Brain microvascular endothelial cell (primary cell): ENCODE data around the gene SOX18.
"Not testable (repeated sequence)": the region's sequence is repeated elsewhere in the genome, so short reads cannot be mapped to it uniquely, and the experiment has no call there.

Experiments used
- DNase-seq: peaks from one replicate; pipeline ENCODE4 v3.0.0-alpha.2; 2020
- H3K27ac ChIP-seq: fragments of 250-450 bp; sonication (Bioruptor Pico); 2 replicates; pipeline ENCODE4 v1.5.1; 2020; ENCODE audit warnings: mild to moderate bottlenecking, moderate library complexity
- H3K27me3 ChIP-seq: fragments of 250-450 bp; sonication (Bioruptor Pico); replicated peaks from 2 replicates; pipeline ENCODE4 v1.5.1; 2020; ENCODE audit warnings: mild to moderate bottlenecking
- H3K36me3 ChIP-seq: fragments of 250-450 bp; sonication (Bioruptor Pico); replicated peaks from 2 replicates; pipeline ENCODE4 v1.5.1; 2020; ENCODE audit warnings: mild to moderate bottlenecking
- H3K4me3 ChIP-seq: 2 replicates; pipeline ENCODE4 v1.5.1; 2011; ENCODE audit warnings: low read depth, mild to moderate bottlenecking, control low read depth, low read length, moderate library complexity
- in situ Hi-C: cut with HindIII; loops from 2 replicates; pipeline ENCODE4 v1.10.0; 2017; ENCODE audit warnings: low sequenced_read_pairs, low pct_ligation_motif_present
- TF ChIP-seq, protein P1 (sequence below): IDR thresholded peaks from 2 replicates; pipeline ENCODE4 v1.5.1; 2011; ENCODE audit warnings: low read depth, mild to moderate bottlenecking, moderate library complexity, low read length, control low read depth, inconsistent platforms; ENCODE audit errors: missing control alignments

The SOX18 gene

DNA sequence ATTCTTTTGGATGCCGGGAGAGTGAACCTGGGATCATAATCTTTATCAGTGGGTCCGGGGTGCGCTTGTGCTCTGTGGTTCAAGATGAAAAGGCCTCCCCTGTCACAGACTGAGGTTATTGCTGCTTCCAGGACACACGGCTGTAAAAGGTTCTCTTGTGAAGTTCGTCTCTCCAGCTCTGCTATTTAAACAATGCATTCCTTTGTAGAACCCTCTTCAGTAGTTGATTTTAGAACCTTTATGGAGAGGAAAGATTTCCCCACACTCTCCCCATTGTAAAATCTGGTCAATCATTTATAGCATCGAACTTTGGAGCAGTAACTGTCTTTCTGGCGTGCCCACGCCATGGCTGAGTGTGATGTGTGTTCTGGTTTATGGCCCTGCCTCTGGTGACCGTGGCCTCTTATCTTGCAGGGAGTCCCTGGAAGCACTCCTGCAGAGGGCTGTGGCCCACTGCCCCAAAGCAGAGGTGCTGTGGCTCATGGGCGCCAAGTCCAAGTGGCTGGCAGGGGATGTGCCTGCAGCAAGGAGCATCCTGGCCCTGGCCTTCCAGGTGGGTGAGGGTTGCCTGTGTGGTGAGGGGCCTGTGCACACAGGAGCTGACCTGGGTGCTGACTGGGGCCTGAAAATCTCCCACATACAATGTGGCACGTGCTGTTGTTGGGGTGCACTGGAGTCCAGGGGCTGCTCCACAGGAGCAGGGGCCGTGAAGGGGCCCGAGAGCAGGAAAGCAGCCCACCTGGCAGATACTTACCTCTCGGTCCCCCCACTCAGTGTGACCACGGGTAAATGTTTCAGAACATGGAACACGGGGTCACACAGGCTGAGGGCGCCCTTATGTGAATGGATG lies 25.1 kb downstream of the SOX18 start:
- peaks cover 65% of the 10 kb centered on the region for H3K36me3 ChIP-seq
- TF ChIP-seq, protein P1, sequence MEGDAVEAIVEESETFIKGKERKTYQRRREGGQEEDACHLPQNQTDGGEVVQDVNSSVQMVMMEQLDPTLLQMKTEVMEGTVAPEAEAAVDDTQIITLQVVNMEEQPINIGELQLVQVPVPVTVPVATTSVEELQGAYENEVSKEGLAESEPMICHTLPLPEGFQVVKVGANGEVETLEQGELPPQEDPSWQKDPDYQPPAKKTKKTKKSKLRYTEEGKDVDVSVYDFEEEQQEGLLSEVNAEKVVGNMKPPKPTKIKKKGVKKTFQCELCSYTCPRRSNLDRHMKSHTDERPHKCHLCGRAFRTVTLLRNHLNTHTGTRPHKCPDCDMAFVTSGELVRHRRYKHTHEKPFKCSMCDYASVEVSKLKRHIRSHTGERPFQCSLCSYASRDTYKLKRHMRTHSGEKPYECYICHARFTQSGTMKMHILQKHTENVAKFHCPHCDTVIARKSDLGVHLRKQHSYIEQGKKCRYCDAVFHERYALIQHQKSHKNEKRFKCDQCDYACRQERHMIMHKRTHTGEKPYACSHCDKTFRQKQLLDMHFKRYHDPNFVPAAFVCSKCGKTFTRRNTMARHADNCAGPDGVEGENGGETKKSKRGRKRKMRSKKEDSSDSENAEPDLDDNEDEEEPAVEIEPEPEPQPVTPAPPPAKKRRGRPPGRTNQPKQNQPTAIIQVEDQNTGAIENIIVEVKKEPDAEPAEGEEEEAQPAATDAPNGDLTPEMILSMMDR, result no peak
- no peak overlapping the region for H3K27ac ChIP-seq
- DNase-seq, result no peak
- H3K4me3 ChIP-seq, result no peak overlapping the region
- in situ Hi-C loops, result no loop called here
- no peaks in the 10 kb centered on the region for H3K27me3 ChIP-seq

DNA sequence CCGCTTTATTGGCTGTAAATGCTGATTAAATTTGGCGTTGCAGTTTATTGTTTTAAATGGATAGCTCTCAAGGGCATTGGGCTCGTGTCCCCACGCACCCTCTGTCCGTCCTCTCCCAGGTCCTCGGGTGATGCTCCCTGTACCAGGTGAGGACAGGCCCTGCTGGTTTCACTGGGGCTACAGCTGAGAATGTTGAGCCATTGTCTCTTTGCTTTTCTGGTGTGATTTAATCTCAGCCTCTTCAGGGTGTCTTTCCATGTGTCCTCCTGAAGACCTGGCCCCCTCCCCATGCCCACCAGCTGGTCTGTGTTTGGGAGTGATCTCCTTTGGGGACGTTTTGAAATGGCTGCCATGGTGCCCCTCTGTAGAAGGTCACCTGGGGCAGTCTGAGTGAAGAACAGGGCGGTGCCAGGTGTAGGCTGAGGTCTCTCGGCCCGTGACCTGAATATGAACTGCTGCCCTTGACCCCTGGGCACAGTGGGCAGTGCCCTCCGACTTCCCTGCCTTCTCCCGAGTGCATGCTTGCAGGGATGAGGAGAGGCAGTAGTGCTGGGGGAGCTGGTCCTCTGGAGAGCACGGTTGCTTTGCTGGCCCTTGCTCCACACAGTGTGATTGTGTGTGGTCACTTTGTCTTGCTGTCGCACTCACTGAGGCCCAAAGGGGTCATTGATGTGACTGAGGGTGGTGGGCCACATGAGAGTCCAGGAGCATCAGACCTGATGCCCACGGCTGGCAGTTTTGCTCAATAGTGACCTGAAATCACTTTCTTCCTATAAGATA lies 25.9 kb downstream of the SOX18 start:
- Histone ChIP-seq H3K27me3 (no peaks in the 10 kb centered on the region), H3K27ac (no peak overlapping the region), H3K36me3 (peaks cover 68% of the 10 kb centered on the region), H3K4me3 (no peak overlapping the region)
- no peak for DNase-seq
- in situ Hi-C loops, result no loop called here
- TF ChIP-seq, protein P1, result no peak

DNA sequence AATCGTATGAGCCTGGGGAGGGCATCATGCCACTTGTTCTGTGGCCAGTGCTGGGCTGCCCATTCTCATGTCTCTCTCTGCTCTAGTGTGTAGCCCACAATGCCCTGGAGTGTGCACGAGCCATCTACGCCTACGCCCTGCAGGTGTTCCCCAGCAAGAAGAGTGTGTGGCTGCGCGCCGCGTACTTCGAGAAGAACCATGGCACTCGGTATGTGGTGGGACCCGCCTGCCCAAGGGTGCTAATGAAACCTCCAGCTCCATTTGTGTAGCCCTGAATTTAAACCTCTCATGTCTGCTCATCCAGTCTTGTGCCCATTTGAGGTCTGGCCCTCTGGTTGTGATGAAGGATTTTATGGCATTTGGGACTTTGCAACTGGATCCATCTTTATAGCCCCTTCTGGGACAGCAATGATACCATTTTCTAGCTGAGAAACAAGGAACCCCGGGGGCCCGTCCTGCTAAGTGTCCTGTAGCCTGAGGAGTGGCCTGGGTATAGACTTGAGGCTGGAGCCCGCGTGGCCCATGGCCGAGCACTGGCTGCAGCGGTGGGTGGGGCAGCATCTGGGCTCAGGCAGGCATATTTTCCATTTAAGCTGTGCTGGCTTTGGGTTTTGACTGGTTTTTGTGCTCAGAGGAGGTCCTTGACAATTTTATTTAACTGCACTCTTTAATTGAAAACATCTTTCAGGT lies 26.6 kb downstream of the SOX18 start:
- Histone ChIP-seq H3K36me3 (peaks cover 69% of the 10 kb centered on the region), H3K27ac (no peak overlapping the region), H3K4me3 (no peak overlapping the region), H3K27me3 (no peaks in the 10 kb centered on the region)
- in situ Hi-C loops, result no loop called here
- DNase-seq, result no peak
- TF ChIP-seq, protein P1, result no peak

DNA sequence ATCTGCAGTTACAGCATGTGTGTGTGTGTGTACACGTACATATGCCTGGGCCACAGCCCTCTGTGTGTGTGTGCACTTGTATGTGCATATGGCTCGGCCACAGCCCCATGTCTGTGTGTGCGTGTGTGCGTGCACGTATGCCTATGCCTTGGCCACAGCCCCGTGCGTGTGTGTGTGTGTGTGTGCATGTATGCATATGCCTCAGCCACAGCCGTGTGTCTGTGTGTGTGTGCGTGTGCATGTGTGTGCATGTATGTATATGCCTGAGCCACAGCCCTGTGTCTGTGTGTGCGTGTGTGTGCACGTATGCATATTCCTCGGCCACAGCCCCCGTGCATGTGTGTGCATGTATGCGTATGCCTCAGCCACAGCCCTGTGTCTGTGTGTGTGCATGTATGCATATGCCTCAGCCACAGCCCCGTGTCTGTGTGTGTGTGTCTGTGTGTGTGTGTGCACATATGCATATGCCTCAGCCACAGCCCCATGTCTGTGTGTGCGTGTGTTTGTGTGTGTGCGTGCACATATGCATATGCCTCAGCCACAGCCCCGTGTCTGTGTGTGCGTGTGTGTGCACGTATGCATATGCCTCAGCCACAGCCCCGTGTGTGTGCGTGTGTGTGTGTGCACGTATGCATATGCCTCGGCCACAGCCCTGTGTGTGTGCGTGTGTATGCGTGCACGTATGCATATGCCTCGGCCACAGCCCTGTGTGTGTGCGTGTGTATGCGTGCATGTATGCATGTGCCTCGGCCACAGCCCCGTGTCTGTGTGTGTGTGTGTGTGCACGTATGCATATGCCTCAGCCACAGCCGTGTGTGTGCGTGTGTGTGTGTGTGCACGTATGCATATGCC lies 28.1 kb downstream of the SOX18 start:
- Histone ChIP-seq H3K36me3 (peaks cover 61% of the 10 kb centered on the region), H3K27me3 (no peaks in the 10 kb centered on the region), H3K4me3 (no peak overlapping the region), H3K27ac (no peak overlapping the region)
- TF ChIP-seq, protein P1, result no peak
- no peak for DNase-seq
- in situ Hi-C loops, result no loop called here

DNA sequence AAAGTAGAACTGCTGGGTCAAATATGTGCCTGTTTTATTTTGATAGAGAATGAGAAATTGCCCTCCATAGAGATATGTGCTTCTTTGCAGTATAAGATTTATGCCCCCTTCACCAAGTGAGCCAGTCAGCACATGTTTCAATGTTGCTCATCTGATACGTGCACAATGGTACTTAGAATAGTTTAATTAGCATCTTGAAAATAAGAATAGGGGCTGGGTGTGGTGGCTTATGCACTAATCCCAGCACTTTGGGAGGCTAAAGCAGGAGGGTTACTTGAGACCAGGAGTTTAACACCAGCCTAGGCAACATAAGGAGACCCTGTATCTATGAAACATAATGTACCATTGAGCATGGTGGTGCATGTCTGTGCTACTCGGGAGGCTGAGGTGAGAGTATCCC lies 33.8 kb downstream of the SOX18 start:
- TF ChIP-seq, protein P1, result no peak
- in situ Hi-C loops, result no loop called here
- H3K27ac ChIP-seq, result no peak overlapping the region
- H3K36me3 ChIP-seq, result peaks cover 58% of the 10 kb centered on the region
- H3K27me3 ChIP-seq, result no peaks in the 10 kb centered on the region
- no peak overlapping the region for H3K4me3 ChIP-seq
- no peak for DNase-seq

DNA sequence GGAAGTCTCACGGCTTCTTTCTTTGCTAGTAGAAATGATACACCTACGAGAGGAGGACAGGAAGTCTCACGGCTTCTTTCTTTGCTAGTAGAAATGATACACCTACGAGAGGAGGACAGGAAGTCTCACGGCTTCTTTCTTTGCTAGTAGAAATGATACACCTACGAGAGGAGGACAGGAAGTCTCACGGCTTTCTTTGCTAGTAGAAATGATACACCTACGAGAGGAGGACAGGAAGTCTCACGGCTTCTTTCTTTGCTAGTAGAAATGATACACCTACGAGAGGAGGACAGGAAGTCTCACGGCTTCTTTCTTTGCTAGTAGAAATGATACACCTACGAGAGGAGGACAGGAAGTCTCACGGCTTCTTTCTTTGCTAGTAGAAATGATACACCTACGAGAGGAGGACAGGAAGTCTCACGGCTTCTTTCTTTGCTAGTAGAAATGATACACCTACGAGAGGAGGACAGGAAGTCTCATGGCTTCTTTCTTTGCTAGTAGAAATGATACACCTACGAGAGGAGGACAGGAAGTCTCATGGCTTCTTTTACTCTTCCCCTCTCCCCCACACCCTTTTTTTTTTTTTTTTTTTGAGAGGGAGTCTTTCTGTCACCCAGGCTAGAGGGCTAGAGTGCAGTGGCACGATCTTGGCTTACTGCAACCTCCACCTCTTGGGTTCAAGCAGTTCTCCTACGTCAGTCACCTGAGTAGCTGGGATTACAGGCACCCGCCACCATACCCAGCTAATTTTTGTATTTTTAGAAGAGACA lies 36.9 kb downstream of the SOX18 start:
- H3K4me3 ChIP-seq, H3K27ac ChIP-seq, H3K27me3 ChIP-seq, DNase-seq, in situ Hi-C loops: not testable (repeated sequence)
- peaks cover 57% of the 10 kb centered on the region for H3K36me3 ChIP-seq
